Gastrocnemius medialis (tissue), 4 donors: ENCODE data around the gene WNT2.

Experiments
- POLR2A ChIP-seq, 2 donors: fragments of 450-650 bp; IDR thresholded peaks; one replicate each; pipeline ENCODE4 v1.6.1; 2017; ENCODE audit warnings: antibody characterized with exemption in 2 of 2, mild to moderate bottlenecking in 2 of 2, moderate library complexity in 2 of 2
- TF ChIP-seq, protein P1 (sequence below), 5 experiments: fragments of 450-650 bp in 3 of 5; fragments of 200-600 bp in 2 of 5; sonication (generic) in 2 of 5; IDR thresholded peaks in 4 of 5; conservative IDR thresholded peaks in 1 of 5; 1 replicate in 4 of 5; 2 replicates in 1 of 5; pipeline ENCODE4 v1.5.1; 2016 to 2019; ENCODE audit warnings: antibody characterized with exemption in 5 of 5, mild to moderate bottlenecking in 3 of 5, moderate library complexity in 3 of 5

DNA sequence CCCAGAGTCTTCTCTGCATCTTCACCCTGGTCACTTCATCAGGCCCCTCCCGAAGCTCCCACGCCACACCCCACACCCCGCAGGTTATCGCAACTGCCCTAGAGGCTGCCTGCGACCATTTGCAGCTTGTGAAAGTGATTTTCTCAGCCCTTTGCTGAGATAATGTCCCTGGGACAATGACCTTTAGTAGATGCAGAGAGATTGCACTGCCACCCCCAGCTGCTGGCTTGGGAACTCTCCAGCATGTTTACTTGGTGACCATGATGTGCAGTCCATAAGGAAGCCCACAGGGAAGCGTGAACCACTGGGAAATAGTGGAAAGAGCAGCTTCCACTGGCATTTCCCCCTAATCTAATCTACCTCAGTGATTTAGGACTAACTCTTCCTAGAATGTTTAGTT is 97.3 kb downstream of the WNT2 start:
- TF ChIP-seq, protein P1, sequence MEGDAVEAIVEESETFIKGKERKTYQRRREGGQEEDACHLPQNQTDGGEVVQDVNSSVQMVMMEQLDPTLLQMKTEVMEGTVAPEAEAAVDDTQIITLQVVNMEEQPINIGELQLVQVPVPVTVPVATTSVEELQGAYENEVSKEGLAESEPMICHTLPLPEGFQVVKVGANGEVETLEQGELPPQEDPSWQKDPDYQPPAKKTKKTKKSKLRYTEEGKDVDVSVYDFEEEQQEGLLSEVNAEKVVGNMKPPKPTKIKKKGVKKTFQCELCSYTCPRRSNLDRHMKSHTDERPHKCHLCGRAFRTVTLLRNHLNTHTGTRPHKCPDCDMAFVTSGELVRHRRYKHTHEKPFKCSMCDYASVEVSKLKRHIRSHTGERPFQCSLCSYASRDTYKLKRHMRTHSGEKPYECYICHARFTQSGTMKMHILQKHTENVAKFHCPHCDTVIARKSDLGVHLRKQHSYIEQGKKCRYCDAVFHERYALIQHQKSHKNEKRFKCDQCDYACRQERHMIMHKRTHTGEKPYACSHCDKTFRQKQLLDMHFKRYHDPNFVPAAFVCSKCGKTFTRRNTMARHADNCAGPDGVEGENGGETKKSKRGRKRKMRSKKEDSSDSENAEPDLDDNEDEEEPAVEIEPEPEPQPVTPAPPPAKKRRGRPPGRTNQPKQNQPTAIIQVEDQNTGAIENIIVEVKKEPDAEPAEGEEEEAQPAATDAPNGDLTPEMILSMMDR (IDR thresholded peaks at IDR 0.05 in 4 of 5, conservative IDR thresholded peaks at IDR 0.05 in 1 of 5), result no peak
- no peak for TF ChIP-seq POLR2A (IDR thresholded peaks at IDR 0.05)
